AG09309 (cell line): ENCODE results near the gene CADPS.

Experiments
- DNase-seq: peaks from one replicate; pipeline ENCODE4 v3.0.0-alpha.2; 2010; ENCODE audit warnings: low read depth
- H3K4me3 ChIP-seq: 2 replicates; pipeline ENCODE4 v1.5.1; 2011; ENCODE audit warnings: mild to moderate bottlenecking, low read depth, low read length, moderate library complexity; ENCODE audit not compliant: control insufficient read depth
- CTCF ChIP-seq: IDR thresholded peaks from 2 replicates; pipeline ENCODE4 v1.5.1; 2011; ENCODE audit warnings: mild to moderate bottlenecking, low read depth, low read length, inconsistent platforms; ENCODE audit not compliant: insufficient read depth, control insufficient read depth; ENCODE audit errors: missing control alignments

The CADPS gene

GRCh38 chr3:62404321-62404720 lies 470.9 kb downstream of the CADPS start:
- no peak overlapping the region for H3K4me3 ChIP-seq
- TF ChIP-seq CTCF, result no peak
- DNase-seq, result no peak

- TF ChIP-seq CTCF, result no peak
- H3K4me3 ChIP-seq, result no peak overlapping the region
- no peak for DNase-seq
Measured at GRCh38 chr3:62403765-62404164, 471.5 kb downstream of the CADPS start.

- TF ChIP-seq CTCF, result no peak
- H3K4me3 ChIP-seq, result no peak overlapping the region
- no peak for DNase-seq
Measured at GRCh38 chr3:62392626-62393292, 482.5 kb downstream of the CADPS start.

- H3K4me3 ChIP-seq, result no peak overlapping the region
- TF ChIP-seq CTCF, result no peak
- no peak for DNase-seq
Measured at GRCh38 chr3:62387251-62387650, 488.0 kb downstream of the CADPS start.

- TF ChIP-seq CTCF, result no peak
- H3K4me3 ChIP-seq, result no peak overlapping the region
- DNase-seq, result no peak
Measured at GRCh38 chr3:62379321-62379798, 495.9 kb downstream of the CADPS start.

GRCh38 chr3:62378921-62379320 lies 496.3 kb downstream of the CADPS start:
- DNase-seq, result no peak
- no peak for TF ChIP-seq CTCF
- no peak overlapping the region for H3K4me3 ChIP-seq
